OCI-LY3 (cell line): Measurements from ENCODE around the gene KLK12.

Experiments
- H2AFZ ChIP-seq: fragments of 200-600, 300-600 bp; shearing (Covaris generic); 2 replicates; pipeline ENCODE4 v1.6.0; 2014; ENCODE audit warnings: antibody characterized with exemption, low read depth, low read length
- H3K27ac ChIP-seq: fragments of 200-600, 300-600 bp; sonication (generic); 2 replicates; pipeline ENCODE4 v1.5.1; 2014; ENCODE audit warnings: mild to moderate bottlenecking, low read length, moderate library complexity, mixed read lengths
- H3K27me3 ChIP-seq: fragments of 200-600, 300-600 bp; sonication (generic); 2 replicates; pipeline ENCODE4 v1.6.1; 2014; ENCODE audit warnings: low read depth, low read length, mixed read lengths
- H3K36me3 ChIP-seq: fragments of 200-600, 300-600 bp; sonication (generic); replicated peaks from 2 replicates; pipeline ENCODE3; 2014; ENCODE audit warnings: low read depth, low read length, mixed read lengths
- H3K4me1 ChIP-seq: fragments of 300-600, 200-600 bp; sonication (generic); 2 replicates; pipeline ENCODE4 v1.6.1; 2014; ENCODE audit warnings: low read length, mixed read lengths
- H3K4me2 ChIP-seq: fragments of 200-600, 300-600 bp; sonication (generic); 2 replicates; pipeline ENCODE4 v1.6.1; 2014; ENCODE audit warnings: low read length, mixed read lengths
- H3K4me3 ChIP-seq: fragments of 300-600, 200-600 bp; sonication (generic); 2 replicates; pipeline ENCODE4 v1.5.1; 2014; ENCODE audit warnings: antibody characterized with exemption, mild to moderate bottlenecking, low read length, moderate library complexity
- H3K79me2 ChIP-seq: fragments of 300-600, 200-600 bp; shearing (Covaris generic); 2 replicates; pipeline ENCODE4 v1.6.1; 2014; ENCODE audit warnings: mild to moderate bottlenecking, low read length, mixed read lengths
- H3K9ac ChIP-seq: fragments of 300-600, 200-600 bp; shearing (Covaris generic); 2 replicates; pipeline ENCODE4 v1.6.0; 2014; ENCODE audit warnings: mild to moderate bottlenecking, low read length, moderate library complexity
- H3K9me3 ChIP-seq: fragments of 200-600, 300-600 bp; shearing (Covaris generic); 2 replicates; pipeline ENCODE4 v1.6.1; 2014; ENCODE audit warnings: low read length, mixed read lengths; ENCODE audit not compliant: insufficient read depth
- H4K20me1 ChIP-seq: fragments of 200-600, 300-600 bp; sonication (generic); 2 replicates; pipeline ENCODE4 v1.6.1; 2016; ENCODE audit warnings: low read length, mixed read lengths; ENCODE audit not compliant: insufficient read depth
- EZH2phosphoT487 ChIP-seq: fragments of 200-600 bp; shearing (Covaris generic); IDR thresholded peaks from 2 replicates; pipeline ENCODE4 v1.6.1; 2018; ENCODE audit warnings: antibody characterized with exemption, mixed run types, low read depth
- TF ChIP-seq, protein P1 (sequence below): fragments of 200-600, 300-600 bp; sonication (generic); IDR thresholded peaks from 2 replicates; pipeline ENCODE4 v1.5.1; 2014; ENCODE audit warnings: antibody characterized with exemption, low read length, low read depth

Gene KLK12

DNA sequence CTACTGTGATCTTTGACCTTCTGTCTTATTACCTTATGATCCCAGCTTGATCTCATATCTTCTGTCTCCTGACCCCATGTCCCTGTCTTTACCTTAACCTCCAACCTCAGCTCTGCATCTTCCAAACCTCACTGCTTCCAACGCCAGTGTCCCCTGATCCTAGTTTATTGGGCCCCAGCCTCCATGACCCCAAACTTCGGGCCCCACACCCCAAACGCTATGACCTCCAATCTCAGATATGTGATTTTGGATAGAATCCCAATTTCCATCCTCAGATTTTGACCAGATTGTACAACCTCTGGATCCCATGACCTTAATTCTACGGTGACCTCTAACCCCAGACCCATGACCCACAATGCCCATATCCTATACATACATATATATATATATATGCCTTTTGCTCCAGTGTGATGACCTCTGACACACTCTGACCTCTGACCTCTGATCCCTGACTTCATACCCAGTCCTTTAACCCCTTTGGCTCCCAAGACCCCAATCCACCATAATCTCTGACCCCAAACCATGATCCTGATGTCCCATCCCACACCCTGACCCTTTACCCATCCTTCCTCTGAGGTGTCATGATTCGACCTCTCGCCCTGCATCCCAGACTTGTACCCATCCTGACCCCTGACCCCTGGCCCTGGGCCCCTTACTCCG lies 3.5 kb downstream of the KLK12 start:
- TF ChIP-seq EZH2phosphoT487 = no peak
- TF ChIP-seq, protein P1, sequence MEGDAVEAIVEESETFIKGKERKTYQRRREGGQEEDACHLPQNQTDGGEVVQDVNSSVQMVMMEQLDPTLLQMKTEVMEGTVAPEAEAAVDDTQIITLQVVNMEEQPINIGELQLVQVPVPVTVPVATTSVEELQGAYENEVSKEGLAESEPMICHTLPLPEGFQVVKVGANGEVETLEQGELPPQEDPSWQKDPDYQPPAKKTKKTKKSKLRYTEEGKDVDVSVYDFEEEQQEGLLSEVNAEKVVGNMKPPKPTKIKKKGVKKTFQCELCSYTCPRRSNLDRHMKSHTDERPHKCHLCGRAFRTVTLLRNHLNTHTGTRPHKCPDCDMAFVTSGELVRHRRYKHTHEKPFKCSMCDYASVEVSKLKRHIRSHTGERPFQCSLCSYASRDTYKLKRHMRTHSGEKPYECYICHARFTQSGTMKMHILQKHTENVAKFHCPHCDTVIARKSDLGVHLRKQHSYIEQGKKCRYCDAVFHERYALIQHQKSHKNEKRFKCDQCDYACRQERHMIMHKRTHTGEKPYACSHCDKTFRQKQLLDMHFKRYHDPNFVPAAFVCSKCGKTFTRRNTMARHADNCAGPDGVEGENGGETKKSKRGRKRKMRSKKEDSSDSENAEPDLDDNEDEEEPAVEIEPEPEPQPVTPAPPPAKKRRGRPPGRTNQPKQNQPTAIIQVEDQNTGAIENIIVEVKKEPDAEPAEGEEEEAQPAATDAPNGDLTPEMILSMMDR = no peak
- H3K36me3 ChIP-seq = no peaks in the 10 kb centered on the region
- no peak overlapping the region for H3K9ac ChIP-seq
- no peak overlapping the region for H3K4me3 ChIP-seq
- H3K79me2 ChIP-seq = no peaks in the 10 kb centered on the region
- H4K20me1 ChIP-seq = no peaks in the 10 kb centered on the region
- no peak overlapping the region for H3K4me2 ChIP-seq
- H3K27me3 ChIP-seq = peaks cover 8% of the 10 kb centered on the region; the same call in 1 of the 2 replicates
- H3K9me3 ChIP-seq = no peaks in the 10 kb centered on the region
- H3K27ac ChIP-seq = no peak overlapping the region
- H2AFZ ChIP-seq = no peak overlapping the region
- no peaks in the 10 kb centered on the region for H3K4me1 ChIP-seq

DNA sequence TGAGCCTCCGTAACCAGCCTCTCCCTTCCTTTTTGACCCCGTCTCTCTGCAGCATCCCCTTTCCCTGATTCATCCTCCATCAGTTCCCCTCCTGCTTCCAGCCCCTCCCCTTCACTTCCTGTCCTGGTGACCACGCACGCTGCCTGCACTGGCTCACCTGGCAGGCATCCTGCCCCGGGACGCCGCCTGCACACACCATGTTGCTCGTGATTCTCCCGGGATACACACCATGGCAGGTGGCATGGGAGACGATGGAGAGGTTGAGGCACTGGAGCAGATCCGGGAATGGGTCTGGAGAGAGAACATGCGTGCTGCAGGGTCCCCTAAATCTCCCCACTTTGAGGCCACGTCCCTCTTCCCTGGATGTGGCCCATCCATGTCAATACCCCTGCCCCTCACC lies 4.2 kb downstream of the KLK12 start:
- TF ChIP-seq EZH2phosphoT487 = no peak
- TF ChIP-seq, protein P1 = no peak
- Histone ChIP-seq H3K79me2 (no peaks in the 10 kb centered on the region), H3K9ac (no peak overlapping the region), H3K36me3 (no peaks in the 10 kb centered on the region), H3K4me1 (no peaks in the 10 kb centered on the region), H2AFZ (no peak overlapping the region), H4K20me1 (no peaks in the 10 kb centered on the region), H3K27me3 (peaks cover 8% of the 10 kb centered on the region; the same call in 1 of the 2 replicates), H3K4me2 (no peak overlapping the region), H3K9me3 (no peaks in the 10 kb centered on the region), H3K27ac (no peak overlapping the region), H3K4me3 (no peak overlapping the region)

DNA sequence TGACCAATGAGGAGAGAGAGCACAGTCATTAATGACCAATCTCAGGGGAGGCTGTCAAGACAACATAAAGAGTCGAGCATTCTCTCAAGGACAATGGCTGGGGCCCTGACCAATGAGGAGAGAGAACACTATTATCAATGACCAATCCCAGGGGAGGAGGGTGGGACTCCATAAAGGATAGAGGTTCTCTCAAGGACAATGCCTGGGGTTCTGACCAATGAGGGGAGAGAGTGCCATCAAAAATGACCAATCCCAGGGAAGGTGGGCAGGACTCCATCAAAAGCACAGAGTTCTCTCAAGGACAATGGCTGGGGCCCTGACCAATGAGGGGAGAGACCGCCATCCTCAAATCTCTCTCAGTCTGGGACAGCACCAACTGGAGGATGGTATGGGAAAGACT lies 5.1 kb downstream of the KLK12 start:
- H3K27ac ChIP-seq = no peak overlapping the region
- no peak overlapping the region for H3K9ac ChIP-seq
- H2AFZ ChIP-seq = no peak overlapping the region
- no peak overlapping the region for H3K4me2 ChIP-seq
- no peaks in the 10 kb centered on the region for H4K20me1 ChIP-seq
- no peaks in the 10 kb centered on the region for H3K4me1 ChIP-seq
- TF ChIP-seq EZH2phosphoT487 = no peak
- no peaks in the 10 kb centered on the region for H3K9me3 ChIP-seq
- H3K27me3 ChIP-seq = peaks cover 12% of the 10 kb centered on the region; the same call in 1 of the 2 replicates
- no peak overlapping the region for H3K4me3 ChIP-seq
- no peaks in the 10 kb centered on the region for H3K79me2 ChIP-seq
- no peaks in the 10 kb centered on the region for H3K36me3 ChIP-seq

DNA sequence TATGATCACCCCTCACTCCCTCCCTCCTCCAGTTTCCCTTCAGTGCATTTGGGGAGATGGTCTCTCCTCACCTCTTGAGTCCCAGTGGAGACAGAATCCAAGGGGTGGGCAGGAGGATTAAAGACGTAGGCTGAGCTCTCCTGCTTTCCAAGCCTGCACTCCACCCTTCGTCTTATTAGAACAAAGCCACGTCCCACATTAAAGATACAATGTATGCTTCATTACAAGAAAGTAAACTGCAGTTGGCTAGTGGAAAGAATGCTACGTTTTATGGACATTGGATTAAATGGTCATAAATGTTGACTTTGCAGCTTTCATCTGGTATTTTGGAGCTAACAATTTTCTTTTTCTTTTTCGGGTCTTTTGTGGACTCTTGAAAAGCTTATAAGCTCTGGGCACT lies 6.9 kb downstream of the KLK12 start:
- Histone ChIP-seq H3K27me3 (peaks cover 14% of the 10 kb centered on the region; the same call in 1 of the 2 replicates), H3K4me2 (no peak overlapping the region), H3K4me3 (no peak overlapping the region), H3K9me3 (no peaks in the 10 kb centered on the region), H3K9ac (no peak overlapping the region), H3K4me1 (no peaks in the 10 kb centered on the region), H2AFZ (no peak overlapping the region), H3K36me3 (no peaks in the 10 kb centered on the region), H3K79me2 (no peaks in the 10 kb centered on the region), H4K20me1 (no peaks in the 10 kb centered on the region), H3K27ac (no peak overlapping the region)
- TF ChIP-seq EZH2phosphoT487 = no peak
- TF ChIP-seq, protein P1 = no peak
